Activated T-helper 1 cell treated with Interleukin-2 at 50 U/mL for 16 hours (primary cell): Measurements from ENCODE around the gene PDCD7.
"Not testable (repeated sequence)": the region's sequence is repeated elsewhere in the genome, so short reads cannot be mapped to it uniquely, and the experiment has no call there.

Experiments
- DNase-seq: peaks from one replicate; pipeline ENCODE4 v3.0.0-alpha.2; 2020; ENCODE audit warnings: low read depth

Gene PDCD7, protein sequence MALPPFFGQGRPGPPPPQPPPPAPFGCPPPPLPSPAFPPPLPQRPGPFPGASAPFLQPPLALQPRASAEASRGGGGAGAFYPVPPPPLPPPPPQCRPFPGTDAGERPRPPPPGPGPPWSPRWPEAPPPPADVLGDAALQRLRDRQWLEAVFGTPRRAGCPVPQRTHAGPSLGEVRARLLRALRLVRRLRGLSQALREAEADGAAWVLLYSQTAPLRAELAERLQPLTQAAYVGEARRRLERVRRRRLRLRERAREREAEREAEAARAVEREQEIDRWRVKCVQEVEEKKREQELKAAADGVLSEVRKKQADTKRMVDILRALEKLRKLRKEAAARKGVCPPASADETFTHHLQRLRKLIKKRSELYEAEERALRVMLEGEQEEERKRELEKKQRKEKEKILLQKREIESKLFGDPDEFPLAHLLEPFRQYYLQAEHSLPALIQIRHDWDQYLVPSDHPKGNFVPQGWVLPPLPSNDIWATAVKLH

DNA sequence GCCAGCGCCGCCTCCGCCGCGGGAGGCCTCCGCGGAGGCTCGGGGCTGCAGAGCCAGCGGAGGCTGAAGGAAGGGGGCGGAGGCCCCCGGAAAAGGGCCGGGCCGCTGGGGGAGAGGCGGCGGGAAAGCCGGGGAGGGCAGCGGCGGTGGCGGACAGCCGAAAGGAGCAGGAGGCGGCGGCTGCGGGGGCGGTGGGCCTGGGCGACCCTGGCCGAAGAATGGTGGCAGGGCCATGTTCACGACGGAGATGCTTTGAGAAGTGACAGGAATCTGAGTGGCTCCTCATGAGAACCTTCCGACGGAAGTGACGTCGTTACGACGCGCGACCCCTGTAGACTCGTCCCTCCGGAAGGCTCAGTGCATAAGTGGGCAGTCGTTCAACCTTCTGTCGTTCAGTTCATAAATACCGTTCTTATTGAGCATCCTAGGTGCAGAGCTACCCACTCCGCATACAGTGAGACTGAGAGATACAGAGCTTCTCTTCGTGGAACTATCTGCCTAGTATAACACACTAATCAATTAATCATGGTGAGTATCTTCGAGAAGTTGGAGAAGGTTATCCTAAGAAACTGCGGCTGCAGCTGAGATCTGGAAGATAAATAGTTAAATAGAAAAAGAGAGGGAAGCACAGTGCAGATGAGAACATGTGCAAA is at the start of gene PDCD7:
Gene PDCD7, minus strand, starts transcription at position 261 of the 653 bp plus-strand sequence. Its CDS starts 27 bp downstream, at position 234.
- DNase-seq = peak; percentile 60

DNA sequence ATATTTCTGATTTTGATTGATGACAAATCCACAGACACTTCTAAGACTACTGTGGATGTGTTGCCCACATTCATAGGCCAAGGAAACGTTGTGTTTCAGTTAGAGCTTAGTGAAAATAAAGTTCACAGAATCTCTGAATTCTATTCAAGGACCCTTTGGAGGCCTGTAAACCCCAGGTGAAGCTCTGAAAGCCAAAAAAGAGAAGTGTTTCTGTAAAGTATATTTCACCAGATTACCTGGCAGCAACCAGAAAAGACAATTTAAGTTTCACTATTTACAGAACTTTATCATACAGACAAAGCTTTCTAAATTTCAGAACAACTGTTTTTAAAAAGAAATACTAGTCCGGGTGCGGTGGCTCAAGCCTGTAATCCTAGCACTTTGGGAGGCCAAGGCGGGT is 48.9 kb upstream of the PDCD7 start:
- no peak for DNase-seq

DNA sequence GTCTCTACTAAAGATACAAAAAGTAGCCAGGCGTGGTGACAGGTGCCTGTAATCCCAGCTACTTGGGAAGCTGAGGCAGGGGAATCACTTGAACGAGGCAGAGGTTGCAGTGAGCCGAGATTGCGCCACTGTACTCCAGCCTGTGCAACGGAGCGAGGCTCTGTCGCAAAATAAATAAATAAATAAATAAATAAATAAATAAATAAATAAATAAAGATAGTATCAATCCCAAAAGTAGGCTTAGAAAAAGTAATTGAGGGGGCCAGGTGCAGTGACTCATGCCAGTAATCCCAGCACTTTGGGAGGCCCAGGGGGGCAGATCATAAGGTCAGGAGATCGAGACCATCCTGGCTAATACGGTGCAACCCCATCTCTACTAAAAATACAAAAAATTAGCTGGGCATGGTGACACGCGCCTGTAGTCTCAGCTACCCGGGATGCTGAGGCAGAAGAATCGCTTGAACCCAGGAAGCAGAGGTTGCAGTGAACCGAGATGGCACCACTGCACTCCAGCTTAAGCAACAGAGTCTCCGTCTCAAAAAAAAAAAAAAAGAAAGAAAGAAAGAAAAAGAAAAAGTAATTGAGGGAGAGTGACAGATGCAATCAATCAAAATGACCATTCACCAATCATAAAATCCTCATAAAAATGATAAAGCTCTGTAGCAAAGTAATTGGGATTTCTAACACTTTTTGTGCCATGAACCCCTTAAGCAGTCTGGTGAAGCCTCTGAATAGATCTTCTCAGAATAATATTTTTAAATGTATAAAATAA is 48.2 kb upstream of the PDCD7 start:
- DNase-seq = not testable (repeated sequence)

DNA sequence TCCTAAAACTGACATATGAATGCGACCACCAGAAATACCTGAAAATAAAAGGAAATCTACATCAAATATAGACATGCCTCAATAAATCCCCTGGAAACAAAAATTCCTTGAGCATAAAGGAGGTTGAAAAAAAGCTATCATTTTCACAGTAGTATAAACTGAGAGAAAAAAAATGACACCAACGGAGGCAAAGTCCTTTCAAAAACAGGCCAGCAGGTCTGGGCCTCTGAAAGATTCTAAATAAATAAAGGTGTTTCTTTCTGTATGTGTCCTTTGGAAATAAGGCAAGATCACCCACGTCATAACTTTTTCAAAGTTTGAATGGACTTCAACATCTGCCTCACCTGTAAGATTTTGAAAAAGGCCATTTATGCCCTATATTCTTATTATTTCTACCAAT is 46.6 kb upstream of the PDCD7 start:
- DNase-seq = no peak

DNA sequence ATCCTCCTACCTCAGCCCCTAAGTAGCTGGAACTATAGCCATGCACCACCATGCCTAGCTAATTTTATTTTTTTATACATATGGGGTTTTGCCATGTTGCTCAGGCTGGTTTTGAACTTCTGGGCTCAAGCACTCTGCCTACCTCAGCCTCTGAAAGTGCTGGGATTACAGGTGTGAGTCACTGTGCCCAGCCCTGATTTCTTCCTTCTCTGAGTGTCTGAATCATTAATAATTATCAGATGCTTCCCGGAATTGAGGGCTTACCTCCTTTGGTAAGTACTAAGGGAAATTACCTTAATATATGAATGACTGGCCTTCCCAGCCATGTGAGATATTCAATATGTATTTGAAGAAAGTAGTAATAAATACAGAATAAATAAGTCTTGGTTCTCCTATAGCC is 44.3 kb upstream of the PDCD7 start:
- no peak for DNase-seq

DNA sequence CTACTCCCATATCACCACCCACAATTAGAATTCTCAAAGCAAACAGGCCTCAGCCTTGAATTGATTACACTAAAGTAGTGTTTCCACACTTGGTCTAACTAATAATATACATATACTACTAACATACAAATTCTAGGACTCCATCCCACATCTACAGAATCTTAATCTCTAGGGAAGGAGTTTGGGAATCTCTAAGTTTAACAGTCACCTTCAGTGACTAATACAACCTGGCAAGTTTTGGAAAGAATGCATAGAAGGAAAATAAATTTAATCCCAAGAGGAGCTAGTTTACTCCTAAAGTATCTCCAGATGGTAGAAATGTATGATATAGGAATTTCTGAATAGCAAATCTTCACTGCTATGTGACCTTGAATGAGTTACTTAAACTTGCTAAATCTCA is 42.4 kb upstream of the PDCD7 start:
- no peak for DNase-seq

DNA sequence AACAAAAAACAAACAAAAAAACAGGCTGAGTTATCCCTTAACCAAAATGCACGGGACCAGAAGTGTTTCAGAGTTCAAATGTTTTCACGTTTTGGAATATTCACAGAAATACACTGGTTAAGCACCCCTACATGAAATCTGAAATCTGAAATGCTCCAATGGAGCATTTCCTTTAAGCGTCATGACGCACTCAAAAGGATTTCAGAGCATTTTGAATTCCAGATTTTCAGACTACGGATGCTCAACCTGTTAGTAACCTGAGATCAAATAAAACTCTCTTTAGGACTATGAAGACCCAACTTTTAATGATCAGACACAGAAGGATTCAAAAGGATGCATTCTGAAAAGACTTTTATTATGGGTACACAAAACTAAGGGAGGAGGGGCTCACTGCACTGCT is 41.9 kb upstream of the PDCD7 start:
- DNase-seq = no peak

DNA sequence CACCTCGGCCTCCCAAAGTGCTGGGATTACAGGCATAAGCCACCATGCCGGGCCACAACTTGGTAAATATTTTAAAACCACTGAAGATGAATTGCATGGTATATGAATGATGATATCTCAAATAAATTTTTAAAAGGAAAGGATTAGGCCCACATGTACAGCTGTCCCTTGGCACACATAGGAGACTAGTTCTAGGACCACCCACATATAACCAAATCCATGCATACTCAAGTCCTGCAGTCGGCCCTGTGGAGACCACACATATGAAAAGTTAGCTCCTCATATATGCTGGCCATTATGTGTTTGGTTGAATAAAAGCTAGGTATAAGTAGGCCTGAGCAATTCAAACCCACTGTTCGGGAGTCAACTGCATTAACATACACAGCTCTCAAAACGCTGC is 40.9 kb upstream of the PDCD7 start:
- DNase-seq = no peak

DNA sequence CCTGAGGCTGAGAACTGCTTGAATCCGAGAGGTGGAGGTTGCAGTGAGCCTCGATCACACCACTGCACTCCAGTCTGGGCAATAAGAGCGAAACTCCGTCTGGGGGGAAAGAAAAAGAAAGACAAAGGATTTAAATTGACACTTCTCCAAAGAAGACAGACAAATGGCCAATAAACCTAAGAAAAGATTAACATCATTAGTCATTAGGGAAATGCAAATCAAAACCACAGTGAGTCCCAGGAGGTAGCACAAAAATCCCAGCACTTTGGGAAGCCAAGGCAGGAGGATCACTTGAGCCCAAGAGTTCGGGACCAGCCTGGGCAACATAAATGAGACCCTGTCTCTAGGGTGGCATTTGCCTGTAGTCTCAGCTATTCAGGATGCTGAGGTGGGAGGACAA is 38.9 kb upstream of the PDCD7 start:
- DNase-seq = no peak

DNA sequence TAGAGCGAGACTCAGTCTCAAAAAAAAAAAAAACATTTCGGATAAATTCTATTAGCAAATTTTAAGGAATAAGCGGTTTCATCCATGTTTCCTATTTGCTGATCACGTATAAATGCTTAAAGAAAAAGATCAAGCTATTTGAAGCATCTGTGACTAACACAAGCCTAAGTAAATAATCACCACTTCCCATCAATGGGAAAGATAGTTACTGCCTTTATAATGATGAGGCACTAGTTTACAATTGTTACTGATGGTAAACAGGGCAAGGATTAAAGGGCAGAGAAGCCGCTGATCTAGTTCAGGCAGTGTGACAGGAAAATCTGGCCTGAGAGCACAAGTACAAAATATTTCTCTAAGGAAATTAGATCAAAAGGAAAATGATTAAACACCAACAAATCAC is 37.8 kb upstream of the PDCD7 start:
- no peak for DNase-seq

DNA sequence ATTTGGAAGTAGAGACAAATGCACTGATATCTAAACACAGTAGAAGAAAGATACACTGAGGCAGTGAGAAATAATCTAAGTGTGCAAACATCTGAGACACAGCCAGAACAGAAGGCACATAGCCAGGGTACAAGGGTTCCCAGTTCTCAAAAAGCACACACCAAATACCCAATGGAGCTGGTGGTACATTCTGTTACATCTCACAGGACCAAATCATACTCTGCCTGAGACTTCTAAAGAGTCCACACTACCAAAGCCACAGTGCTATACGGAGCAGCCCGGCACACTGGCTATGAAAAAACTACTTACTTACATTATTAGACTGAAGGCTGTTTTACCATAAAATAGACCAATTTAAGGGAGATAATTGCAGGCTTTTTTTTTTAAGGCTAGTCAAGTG is 32.3 kb upstream of the PDCD7 start:
- no peak for DNase-seq

DNA sequence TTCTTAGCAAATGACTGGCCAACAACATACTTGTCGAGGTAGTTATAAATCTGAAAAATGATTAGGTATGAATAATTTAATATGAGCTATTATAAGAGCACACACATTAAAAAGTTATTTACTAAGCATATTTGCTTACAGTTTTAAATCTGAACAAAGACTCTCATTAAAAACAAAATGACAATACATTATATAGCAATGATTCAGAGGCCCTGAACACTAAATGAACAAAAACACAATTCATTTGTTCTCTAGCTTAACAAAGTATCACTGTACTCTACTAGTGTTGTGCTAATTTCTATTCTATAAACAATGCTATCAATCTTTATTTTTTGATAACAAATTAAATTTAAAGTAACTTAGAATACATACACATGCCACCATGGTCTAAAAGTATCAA is 30.5 kb upstream of the PDCD7 start:
- no peak for DNase-seq

DNA sequence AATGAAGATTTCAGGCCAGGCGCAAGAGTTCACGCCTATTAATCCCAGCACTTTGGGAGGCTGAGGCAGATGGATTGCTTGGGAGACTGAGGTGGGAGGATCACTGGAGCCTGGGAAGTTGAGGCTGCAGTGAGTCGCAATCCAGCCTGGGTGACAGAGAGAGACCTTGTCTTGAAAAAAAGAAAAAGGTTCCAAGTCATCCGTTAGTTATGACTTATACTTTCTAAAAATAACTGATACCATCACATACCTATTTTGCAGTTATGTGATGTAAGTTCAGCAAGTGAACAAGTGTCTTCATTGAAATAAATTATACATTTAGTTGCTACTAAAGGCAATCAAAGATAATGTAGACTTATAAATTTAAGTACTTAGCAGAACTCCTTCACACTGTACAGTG is 29.4 kb upstream of the PDCD7 start:
- no peak for DNase-seq

DNA sequence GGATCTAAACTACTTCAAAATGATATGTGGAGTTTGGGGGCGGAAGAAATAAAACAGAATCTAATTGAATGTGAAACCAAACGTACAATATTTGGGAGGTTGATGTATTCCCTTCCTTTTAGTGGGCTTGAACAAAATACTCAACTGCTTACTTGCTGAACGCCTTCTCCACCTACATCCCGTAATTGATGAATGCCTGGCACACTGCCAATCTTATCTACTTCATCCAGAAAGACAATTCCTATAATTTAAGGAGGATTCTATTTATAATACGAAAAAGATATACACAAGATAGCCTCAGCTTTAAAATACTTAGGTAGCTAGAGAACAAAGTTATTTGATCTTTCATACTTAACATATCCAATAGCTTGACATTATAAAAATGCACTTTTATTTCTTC is 23.1 kb upstream of the PDCD7 start:
- DNase-seq = no peak

DNA sequence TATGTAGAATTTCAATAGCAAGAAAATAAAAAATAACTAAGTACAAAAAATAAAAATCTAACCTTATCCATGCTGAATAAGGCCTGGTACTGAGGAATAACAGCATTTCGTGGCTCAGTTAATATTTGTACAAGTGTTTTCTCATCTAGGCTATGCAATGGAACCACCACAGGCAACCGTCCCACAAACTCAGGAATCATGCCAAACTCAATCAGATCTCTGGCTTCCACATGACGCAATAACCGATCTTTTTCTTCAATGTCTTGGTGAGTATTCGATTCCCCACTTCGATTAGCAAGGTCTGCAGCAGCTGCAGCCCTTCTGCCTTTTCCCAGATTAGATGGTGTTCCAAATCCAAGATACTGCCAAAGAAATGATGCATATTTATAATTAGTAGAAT is 21.1 kb upstream of the PDCD7 start:
- DNase-seq = no peak

DNA sequence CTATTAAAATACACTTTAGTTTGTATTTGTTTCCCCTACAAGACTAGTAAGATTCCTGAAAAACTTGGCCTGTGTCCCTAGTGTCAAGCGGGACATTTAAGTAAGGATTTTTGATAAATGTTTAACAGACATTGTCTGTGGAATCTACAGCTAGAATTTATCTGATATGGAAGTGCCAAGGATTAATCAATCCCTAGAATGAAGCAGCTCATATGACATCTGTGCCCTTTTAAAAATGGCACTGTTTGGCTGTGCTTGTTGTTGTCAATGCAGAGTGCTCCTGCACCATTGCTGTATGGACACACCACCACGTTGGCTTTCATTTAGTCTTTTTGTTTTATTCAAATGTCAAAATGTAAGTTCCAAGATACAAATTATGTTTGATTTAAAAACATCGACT is 14.3 kb upstream of the PDCD7 start:
- no peak for DNase-seq

DNA sequence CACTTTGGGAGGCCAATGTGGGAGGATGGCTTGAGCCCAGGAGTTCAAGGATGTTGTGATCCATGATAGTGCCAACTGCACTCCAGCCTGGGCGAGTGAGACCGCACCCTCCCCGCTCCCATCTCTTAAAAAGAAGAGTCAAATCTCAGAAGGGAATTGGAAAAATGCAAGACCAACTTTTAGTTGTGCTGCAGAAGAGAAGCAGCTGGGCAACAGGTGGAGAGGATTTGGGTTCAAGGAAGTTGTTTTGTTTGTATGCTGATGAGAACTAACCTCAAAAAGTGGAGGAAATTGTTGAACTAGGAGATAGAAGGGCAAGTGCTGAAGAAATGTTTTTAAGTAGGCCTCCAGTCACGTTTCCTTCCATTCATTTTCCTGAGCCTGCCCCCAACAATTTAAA is 12.8 kb upstream of the PDCD7 start:
- DNase-seq = no peak

DNA sequence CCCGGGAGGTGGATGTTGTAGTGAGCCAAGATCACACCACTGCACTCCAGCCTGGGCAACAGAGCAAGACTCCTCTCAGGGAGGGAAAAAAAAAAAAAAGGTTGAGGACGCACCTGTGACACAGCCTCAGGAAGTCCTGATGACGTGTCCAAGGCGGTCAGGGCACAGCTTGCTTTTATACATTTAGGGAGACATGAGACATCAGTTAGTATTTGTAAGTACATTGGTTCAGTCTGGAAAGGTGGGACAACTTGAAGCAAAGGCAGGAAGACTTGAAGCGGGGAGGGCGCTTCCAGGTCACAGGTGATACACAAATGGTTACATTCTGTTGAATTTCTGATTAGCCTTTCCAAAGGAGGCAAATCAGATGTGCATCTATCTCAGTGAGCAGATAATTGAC is 5.0 kb upstream of the PDCD7 start:
- not testable (repeated sequence) for DNase-seq

DNA sequence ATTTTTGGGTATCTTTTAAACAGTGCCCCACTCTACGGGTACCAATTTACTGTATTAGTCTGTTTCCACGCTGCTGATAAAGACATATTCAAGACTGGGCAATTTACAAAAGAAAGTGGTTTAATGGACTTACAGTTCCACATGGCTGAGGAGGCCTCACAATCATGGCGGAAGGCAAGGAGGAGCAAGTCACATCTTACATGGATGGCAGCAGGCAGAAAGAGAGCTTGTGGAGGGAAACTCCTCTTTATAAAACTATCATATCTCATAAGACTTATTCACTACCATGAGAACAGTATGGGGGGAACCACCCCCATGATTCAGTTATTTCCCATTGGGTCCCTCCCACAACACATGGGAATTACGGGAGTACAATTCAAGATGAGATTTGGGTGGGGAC is 4.3 kb upstream of the PDCD7 start:
- DNase-seq = not testable (repeated sequence)

DNA sequence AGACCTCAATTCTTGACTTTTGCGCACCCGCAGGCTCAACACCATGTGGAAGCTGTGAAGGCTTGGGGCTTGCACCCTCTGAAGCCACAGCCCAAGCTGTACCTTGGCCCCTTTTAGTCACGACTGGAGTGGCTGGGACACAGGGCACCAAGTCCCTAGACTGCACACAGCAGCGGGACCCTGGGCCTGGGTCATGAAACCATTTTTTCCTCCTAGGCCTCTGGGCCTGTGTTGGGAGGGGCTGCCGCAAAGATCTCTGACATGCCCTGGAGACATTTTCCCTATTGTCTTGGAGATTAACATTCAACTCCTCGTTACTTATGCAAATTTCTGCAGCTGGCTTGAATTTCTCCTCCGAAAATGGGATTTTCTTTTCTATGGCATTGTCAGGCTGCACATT is 3.5 kb upstream of the PDCD7 start:
- not testable (repeated sequence) for DNase-seq

DNA sequence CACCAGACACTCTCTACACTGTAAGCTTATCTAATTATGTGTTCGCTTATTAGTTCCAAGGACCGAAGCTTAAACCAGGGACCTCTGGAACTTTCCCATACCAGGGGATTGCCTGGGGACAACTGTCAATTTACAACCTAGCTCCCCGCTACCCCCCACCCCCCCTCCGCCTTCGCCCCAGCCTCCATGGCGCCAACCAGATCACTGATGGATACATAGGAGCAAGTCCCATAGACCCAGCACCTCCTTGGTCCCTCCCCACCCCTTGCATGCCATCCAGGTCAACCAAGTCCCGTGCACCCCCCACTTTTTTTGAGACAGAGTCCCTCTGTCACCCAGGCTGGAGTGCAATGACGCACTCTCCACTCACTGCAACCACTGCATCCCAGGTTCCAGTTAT is 930 bp upstream of the PDCD7 start:
- no peak for DNase-seq

DNA sequence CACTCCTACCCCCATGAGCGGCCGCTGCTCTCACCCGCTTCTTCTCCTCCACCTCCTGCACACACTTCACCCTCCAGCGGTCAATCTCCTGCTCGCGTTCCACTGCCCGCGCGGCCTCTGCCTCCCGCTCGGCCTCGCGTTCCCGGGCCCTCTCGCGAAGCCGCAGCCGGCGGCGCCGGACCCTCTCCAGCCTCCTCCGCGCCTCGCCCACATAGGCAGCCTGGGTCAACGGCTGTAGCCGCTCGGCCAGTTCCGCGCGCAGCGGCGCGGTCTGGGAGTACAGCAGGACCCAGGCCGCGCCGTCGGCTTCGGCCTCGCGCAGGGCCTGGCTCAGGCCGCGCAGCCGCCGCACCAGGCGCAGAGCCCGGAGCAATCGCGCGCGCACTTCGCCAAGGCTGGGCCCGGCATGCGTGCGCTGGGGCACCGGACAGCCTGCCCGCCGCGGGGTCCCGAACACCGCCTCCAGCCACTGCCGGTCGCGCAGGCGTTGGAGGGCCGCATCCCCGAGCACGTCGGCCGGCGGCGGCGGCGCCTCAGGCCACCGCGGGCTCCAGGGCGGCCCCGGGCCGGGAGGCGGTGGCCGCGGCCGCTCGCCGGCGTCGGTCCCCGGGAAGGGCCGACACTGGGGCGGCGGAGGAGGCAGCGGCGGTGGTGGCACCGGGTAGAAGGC is 595 bp downstream of the PDCD7 start:
- DNase-seq = peak; percentile 5
